Loucy (cell line): ENCODE measurements around the gene C5orf24.

ENCODE experiments used
- H2AFZ ChIP-seq: fragments of 200-600 bp; sonication (generic); 2 replicates; pipeline ENCODE4 v1.6.0; 2016; ENCODE audit warnings: antibody characterized with exemption, mild to moderate bottlenecking, low read length, moderate library complexity
- H3F3A ChIP-seq: fragments of 200-600 bp; 2 replicates; pipeline ENCODE4 v1.6.0; 2016; ENCODE audit warnings: antibody characterized with exemption, low read depth, mild to moderate bottlenecking
- H3K27me3 ChIP-seq: fragments of 200-600 bp; sonication (generic); 2 replicates; pipeline ENCODE4 v1.6.1; 2014; ENCODE audit warnings: low read length, mild to moderate bottlenecking; ENCODE audit not compliant: insufficient read depth, poor library complexity, severe bottlenecking
- H3K36me3 ChIP-seq: fragments of 200-600 bp; sonication (generic); 2 replicates; pipeline ENCODE4 v1.6.1; 2016; ENCODE audit warnings: low read length; ENCODE audit not compliant: insufficient read depth
- H3K4me1 ChIP-seq: fragments of 200-600 bp; sonication (generic); 2 replicates; pipeline ENCODE4 v1.5.1; 2014; ENCODE audit warnings: low read length, mild to moderate bottlenecking; ENCODE audit not compliant: insufficient read depth, poor library complexity, severe bottlenecking
- H3K4me2 ChIP-seq: fragments of 200-600 bp; sonication (generic); 2 replicates; pipeline ENCODE4 v1.6.0; 2014; ENCODE audit warnings: antibody characterized with exemption, low read length, low read depth, mild to moderate bottlenecking; ENCODE audit not compliant: poor library complexity, severe bottlenecking
- H3K4me3 ChIP-seq: fragments of 200-600 bp; sonication (generic); 2 replicates; pipeline ENCODE4 v1.5.1; 2014; ENCODE audit warnings: low read length, mild to moderate bottlenecking, mixed read lengths; ENCODE audit not compliant: poor library complexity, severe bottlenecking
- H3K79me2 ChIP-seq: fragments of 200-600 bp; sonication (generic); 2 replicates; pipeline ENCODE4 v1.6.1; 2014; ENCODE audit warnings: low read length; ENCODE audit not compliant: insufficient read depth
- H3K9ac ChIP-seq: fragments of 200-600 bp; sonication (generic); 2 replicates; pipeline ENCODE4 v1.6.0; 2014; ENCODE audit warnings: mild to moderate bottlenecking, low read depth, low read length, moderate library complexity; ENCODE audit not compliant: poor library complexity, severe bottlenecking
- H3K9me2 ChIP-seq: fragments of 200-600 bp; sonication (generic); replicated peaks from 2 replicates; pipeline ENCODE4 v1.6.1; 2016; ENCODE audit warnings: low read depth, low read length, mixed read lengths
- H3K9me3 ChIP-seq: fragments of 200-600 bp; sonication (generic); 2 replicates; pipeline ENCODE4 v1.6.1; 2014; ENCODE audit warnings: mild to moderate bottlenecking, antibody characterized with exemption, low read length, low read depth; ENCODE audit not compliant: insufficient read depth
- H4K20me1 ChIP-seq: fragments of 200-600 bp; sonication (generic); 2 replicates; pipeline ENCODE4 v1.6.0; 2014; ENCODE audit warnings: antibody characterized with exemption, low read length, mild to moderate bottlenecking; ENCODE audit not compliant: insufficient read depth, poor library complexity, severe bottlenecking
- EZH2phosphoT487 ChIP-seq: fragments of 200-600 bp; IDR thresholded peaks from 2 replicates; pipeline ENCODE4 v1.6.1; 2018; ENCODE audit warnings: antibody characterized with exemption, mild to moderate bottlenecking, moderate library complexity, borderline replicate concordance
- TF ChIP-seq, protein P1 (sequence below): fragments of 200-600 bp; sonication (generic); conservative IDR thresholded peaks from 2 replicates; pipeline ENCODE4 v1.5.1; 2014; ENCODE audit warnings: mild to moderate bottlenecking, antibody characterized with exemption, low read length

C5orf24 gene

DNA sequence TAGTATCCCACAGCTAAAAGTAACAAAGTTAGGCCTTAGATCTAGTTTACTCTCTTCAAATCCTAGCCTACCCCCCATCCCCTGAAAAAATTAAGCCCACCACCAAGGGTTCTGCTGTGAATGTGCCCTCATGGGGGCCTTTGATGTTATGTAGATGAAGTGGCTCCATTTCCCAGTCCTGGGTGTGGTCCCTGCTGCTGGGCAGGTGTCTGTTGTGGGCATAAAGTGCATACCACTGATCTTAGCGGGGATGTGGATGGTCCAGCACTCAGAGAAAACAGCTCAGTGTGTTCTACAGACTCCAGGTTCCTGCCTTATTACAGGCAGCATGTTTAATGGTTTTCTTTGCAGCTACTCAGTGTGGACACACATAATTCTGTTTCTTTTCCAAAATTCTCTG is 61.0 kb downstream of the C5orf24 start:
- H3K9ac ChIP-seq, result peak overlapping the region; percentile 91

More for the DNA sequence above, 61.0 kb downstream of the C5orf24 start:
- peaks cover 3% of the 10 kb centered on the region; the same call in 1 of the 2 replicates for H3F3A ChIP-seq
- no peaks in the 10 kb centered on the region for H3K36me3 ChIP-seq
- peaks cover 4% of the 10 kb centered on the region for H3K4me1 ChIP-seq
- H3K4me3 ChIP-seq, result peak overlapping the region; percentile 96
- no peaks in the 10 kb centered on the region for H4K20me1 ChIP-seq
- TF ChIP-seq, protein P1, sequence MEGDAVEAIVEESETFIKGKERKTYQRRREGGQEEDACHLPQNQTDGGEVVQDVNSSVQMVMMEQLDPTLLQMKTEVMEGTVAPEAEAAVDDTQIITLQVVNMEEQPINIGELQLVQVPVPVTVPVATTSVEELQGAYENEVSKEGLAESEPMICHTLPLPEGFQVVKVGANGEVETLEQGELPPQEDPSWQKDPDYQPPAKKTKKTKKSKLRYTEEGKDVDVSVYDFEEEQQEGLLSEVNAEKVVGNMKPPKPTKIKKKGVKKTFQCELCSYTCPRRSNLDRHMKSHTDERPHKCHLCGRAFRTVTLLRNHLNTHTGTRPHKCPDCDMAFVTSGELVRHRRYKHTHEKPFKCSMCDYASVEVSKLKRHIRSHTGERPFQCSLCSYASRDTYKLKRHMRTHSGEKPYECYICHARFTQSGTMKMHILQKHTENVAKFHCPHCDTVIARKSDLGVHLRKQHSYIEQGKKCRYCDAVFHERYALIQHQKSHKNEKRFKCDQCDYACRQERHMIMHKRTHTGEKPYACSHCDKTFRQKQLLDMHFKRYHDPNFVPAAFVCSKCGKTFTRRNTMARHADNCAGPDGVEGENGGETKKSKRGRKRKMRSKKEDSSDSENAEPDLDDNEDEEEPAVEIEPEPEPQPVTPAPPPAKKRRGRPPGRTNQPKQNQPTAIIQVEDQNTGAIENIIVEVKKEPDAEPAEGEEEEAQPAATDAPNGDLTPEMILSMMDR, result no peak
- no peak for TF ChIP-seq EZH2phosphoT487
- H2AFZ ChIP-seq, result no peak overlapping the region
- H3K79me2 ChIP-seq, result peaks cover 12% of the 10 kb centered on the region; the same call in 1 of the 2 replicates
- no peaks in the 10 kb centered on the region for H3K27me3 ChIP-seq
- H3K9me3 ChIP-seq, result no peaks in the 10 kb centered on the region
- H3K9me2 ChIP-seq, result no peaks in the 10 kb centered on the region
- H3K4me2 ChIP-seq, result peak overlapping the region; percentile 70
